Measurements from ENCODE around the gene NFYC. TPM values are rescaled to one million over a fixed set of nuclear protein-coding genes. Genes with fewer than 3 reads are reported as not detected.
A peak's percentile ranks its signal among the peaks of the same experiment; 100 is the strongest.

NFYC gene
- polyA plus RNA-seq, 1 experiment: 37.9 TPM

- no peak for DNase-seq (ENCODE audit: low read depth, low spot score)
- H3K4me3 ChIP-seq (ENCODE audit: low read depth, low read length): no peak overlapping the region
- no peak overlapping the region for H3K27ac ChIP-seq (ENCODE audit: low read depth, low read length)
- H3K27me3 ChIP-seq (ENCODE audit: control insufficient read depth, insufficient read depth, low read length): peaks cover 38% of the 10 kb centered on the region
- ChIA-PET CTCF (no interaction called here), POLR2A (no interaction called here)
- no peaks in the 10 kb centered on the region for H3K9me3 ChIP-seq (ENCODE audit: control insufficient read depth, insufficient read depth, low read length)
- TF ChIP-seq, protein P1, sequence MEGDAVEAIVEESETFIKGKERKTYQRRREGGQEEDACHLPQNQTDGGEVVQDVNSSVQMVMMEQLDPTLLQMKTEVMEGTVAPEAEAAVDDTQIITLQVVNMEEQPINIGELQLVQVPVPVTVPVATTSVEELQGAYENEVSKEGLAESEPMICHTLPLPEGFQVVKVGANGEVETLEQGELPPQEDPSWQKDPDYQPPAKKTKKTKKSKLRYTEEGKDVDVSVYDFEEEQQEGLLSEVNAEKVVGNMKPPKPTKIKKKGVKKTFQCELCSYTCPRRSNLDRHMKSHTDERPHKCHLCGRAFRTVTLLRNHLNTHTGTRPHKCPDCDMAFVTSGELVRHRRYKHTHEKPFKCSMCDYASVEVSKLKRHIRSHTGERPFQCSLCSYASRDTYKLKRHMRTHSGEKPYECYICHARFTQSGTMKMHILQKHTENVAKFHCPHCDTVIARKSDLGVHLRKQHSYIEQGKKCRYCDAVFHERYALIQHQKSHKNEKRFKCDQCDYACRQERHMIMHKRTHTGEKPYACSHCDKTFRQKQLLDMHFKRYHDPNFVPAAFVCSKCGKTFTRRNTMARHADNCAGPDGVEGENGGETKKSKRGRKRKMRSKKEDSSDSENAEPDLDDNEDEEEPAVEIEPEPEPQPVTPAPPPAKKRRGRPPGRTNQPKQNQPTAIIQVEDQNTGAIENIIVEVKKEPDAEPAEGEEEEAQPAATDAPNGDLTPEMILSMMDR (IDR thresholded peaks at IDR 0.05; ENCODE audit: low read depth, low read length): no peak
Observed at GRCh38 chr1:40808909-40809308, 117.4 kb downstream of the NFYC start.

GRCh38 chr1:40810927-40811326 is 119.4 kb downstream of the NFYC start:
- ChIA-PET CTCF (interaction anchor here (0.6 kb wide), 1 partner anchor 16 kb away, joined by 4 read pairs; no protein-coding TSS in a partner anchor), POLR2A (no interaction called here)
- Histone ChIP-seq H3K27me3 (ENCODE audit: control insufficient read depth, insufficient read depth, low read length) (peaks cover 39% of the 10 kb centered on the region), H3K9me3 (ENCODE audit: control insufficient read depth, insufficient read depth, low read length) (no peaks in the 10 kb centered on the region), H3K4me3 (ENCODE audit: low read depth, low read length) (no peak overlapping the region), H3K27ac (ENCODE audit: low read depth, low read length) (no peak overlapping the region)
- TF ChIP-seq, protein P1 (IDR thresholded peaks at IDR 0.05; ENCODE audit: low read depth, low read length): no peak
- DNase-seq (ENCODE audit: low read depth, low spot score): no peak

DNA sequence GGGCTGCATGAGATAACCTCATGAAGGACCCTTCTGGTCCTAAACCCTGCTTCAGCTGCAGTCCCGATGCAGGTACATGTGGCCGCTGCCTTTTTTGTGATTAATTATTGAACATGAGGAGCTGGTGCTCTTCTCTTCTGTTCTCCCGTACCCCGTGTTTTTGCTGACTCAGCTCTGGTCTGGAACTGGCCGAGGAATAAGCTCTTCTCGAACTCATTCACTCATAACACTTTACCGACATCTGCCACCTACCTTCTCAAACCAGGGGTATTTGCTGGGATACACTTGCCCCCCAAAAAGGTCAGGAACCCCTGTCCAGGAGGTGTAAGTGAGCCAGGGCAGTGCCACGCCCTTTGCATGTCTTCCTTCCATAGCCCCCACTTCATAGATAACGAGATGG is 123.9 kb downstream of the NFYC start:
- DNase-seq (ENCODE audit: low read depth, low spot score): no peak
- ChIA-PET CTCF (no interaction called here), POLR2A (no interaction called here)
- H3K4me3 ChIP-seq (ENCODE audit: low read depth, low read length): no peak overlapping the region
- H3K9me3 ChIP-seq (ENCODE audit: control insufficient read depth, insufficient read depth, low read length): no peaks in the 10 kb centered on the region; the same call in 1 of the 2 replicates
- TF ChIP-seq, protein P1 (IDR thresholded peaks at IDR 0.05; ENCODE audit: low read depth, low read length): no peak
- H3K27ac ChIP-seq (ENCODE audit: low read depth, low read length): no peak overlapping the region
- H3K27me3 ChIP-seq (ENCODE audit: control insufficient read depth, insufficient read depth, low read length): peaks cover 57% of the 10 kb centered on the region

- TF ChIP-seq, protein P1 (IDR thresholded peaks at IDR 0.05; ENCODE audit: low read depth, low read length): no peak
- H3K27me3 ChIP-seq (ENCODE audit: control insufficient read depth, insufficient read depth, low read length): peaks cover 52% of the 10 kb centered on the region
- DNase-seq (ENCODE audit: low read depth, low spot score): no peak
- no peak overlapping the region for H3K27ac ChIP-seq (ENCODE audit: low read depth, low read length)
- ChIA-PET CTCF (no interaction called here), POLR2A (no interaction called here)
- no peak overlapping the region for H3K4me3 ChIP-seq (ENCODE audit: low read depth, low read length)
- H3K9me3 ChIP-seq (ENCODE audit: control insufficient read depth, insufficient read depth, low read length): no peaks in the 10 kb centered on the region; the same call in 1 of the 2 replicates
Observed at GRCh38 chr1:40817791-40818263, 126.3 kb downstream of the NFYC start.

GRCh38 chr1:40818264-40818961 is 126.9 kb downstream of the NFYC start:
- peaks cover 49% of the 10 kb centered on the region for H3K27me3 ChIP-seq (ENCODE audit: control insufficient read depth, insufficient read depth, low read length)
- DNase-seq (ENCODE audit: low read depth, low spot score): no peak
- TF ChIP-seq, protein P1 (IDR thresholded peaks at IDR 0.05; ENCODE audit: low read depth, low read length): no peak
- H3K4me3 ChIP-seq (ENCODE audit: low read depth, low read length): peak overlapping the region; percentile 48
- ChIA-PET POLR2A (no interaction called here), CTCF (no interaction called here)
- no peak overlapping the region for H3K27ac ChIP-seq (ENCODE audit: low read depth, low read length)
- no peaks in the 10 kb centered on the region; the same call in 1 of the 2 replicates for H3K9me3 ChIP-seq (ENCODE audit: control insufficient read depth, insufficient read depth, low read length)

Measured in AG04450 (cell line).